Measurements from ENCODE around the gene HNRNPDL.
"Not testable (repeated sequence)": the region's sequence is repeated elsewhere in the genome, so short reads cannot be mapped to it uniquely, and the experiment has no call there.

The HNRNPDL gene

DNA sequence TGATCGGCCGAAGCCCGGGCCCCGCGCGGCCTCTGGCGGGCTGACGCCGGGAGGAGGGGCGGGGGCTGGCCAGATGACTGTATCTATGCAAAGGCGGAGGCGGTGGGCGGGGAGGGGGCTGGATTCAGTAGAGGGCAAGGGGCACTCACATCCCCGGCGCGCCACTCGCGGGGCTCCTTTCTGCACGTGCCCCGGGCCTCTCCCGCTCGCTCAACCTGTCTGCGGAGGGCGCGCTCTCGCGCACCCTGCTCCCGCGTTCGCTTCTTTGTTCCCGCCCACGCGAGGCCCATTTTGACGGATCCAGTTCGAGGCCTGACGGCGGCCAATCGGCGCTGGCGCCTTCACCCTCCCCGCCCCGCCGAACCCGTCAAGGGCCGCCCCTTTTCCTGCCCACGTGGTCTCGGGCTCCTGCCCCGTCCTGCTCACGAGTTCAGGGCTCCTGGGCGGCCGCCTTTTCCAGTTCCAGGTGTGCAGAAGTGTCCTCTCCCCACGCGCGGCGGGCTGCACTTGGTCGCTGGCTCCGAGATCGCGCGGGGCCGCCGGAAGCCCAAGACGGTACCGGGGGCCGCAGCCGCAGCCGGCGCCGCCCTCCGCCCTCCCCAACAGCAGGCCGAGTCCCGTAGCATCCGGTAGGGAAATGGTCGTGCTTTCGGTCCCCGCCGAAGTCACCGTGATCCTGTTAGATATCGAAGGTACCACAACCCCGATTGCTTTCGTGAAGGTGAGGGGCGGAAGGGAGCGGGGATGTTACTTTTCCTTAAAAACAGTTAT, at the start of gene HNRNPDL, which contains the start of gene ENOPH1:
Gene HNRNPDL, minus strand, starts transcription at position 270 of the 771 bp plus-strand sequence. CDS start 772 bp downstream, outside the sequence.
Gene ENOPH1, plus strand, starts transcription at position 398 of the 771 bp plus-strand sequence. Its CDS starts 240 bp downstream, at position 638.
- DNase-seq = peak; percentile 93

DNA sequence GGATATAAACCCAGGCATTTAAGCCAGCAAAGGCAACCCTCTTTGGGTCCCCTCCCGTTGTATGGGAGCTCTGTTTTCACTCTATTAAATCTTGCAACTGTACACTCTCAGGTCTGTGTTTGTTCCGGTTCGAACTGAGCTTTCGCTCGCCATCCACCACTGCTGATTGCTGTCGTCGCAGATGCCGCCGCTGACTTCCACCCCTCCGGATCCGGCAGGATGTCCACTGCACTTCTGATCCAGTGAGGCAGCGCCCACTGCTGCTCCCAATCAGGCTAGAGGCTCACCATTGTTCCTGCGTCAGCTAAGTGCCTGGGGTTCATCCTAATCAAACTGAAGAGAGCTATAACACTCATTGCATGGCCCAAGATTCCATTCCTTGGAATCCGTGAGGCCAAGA, 49.3 kb upstream of the HNRNPDL start:
- no peak for DNase-seq

DNA sequence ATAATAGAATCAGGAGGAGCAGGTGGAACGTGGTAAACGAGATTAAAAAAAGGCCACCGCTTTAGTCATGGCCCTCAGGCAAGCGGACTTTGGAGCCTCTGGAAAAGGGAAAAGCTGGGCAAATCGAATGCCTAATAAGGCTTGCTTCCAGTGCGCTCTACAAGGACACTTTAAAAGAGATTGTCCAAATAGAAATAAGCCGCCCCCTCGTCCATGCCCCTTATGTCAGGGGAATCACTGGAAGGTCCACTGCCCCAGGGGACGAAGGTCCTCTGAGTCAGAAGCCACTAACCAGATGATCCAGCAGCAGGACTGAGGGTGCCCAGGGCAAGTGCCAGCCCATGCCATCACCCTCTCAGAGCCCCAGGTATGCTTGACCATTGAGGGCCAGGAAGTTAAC, 47.2 kb upstream of the HNRNPDL start:
- not testable (repeated sequence) for DNase-seq

- not testable (repeated sequence) for DNase-seq
Measured at GRCh38 chr4:82475931-82476330, 45.7 kb upstream of the HNRNPDL start.

GRCh38 chr4:82473621-82474164, 43.4 kb upstream of the HNRNPDL start:
- DNase-seq = no peak

DNA sequence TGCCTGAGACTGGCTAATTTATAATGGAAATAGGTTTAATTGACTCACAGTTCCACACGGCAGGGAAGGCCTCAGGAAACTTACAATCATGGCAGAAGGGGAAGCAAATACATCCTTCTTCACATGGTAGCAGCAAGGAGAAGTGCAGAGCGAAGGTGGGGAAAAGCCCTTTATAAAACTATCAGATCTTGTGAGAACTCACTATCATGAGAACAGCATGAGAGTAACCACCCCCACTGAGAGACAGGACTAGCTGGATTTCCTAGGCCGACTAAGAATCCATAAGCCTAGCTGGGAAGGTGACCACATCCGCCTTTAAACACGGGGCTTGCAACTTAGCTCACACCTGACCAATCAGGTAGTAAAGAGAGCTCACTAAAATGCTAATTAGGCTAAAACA, 42.8 kb upstream of the HNRNPDL start:
- not testable (repeated sequence) for DNase-seq

GRCh38 chr4:82469791-82470345, 39.6 kb upstream of the HNRNPDL start:
- DNase-seq = no peak

DNA sequence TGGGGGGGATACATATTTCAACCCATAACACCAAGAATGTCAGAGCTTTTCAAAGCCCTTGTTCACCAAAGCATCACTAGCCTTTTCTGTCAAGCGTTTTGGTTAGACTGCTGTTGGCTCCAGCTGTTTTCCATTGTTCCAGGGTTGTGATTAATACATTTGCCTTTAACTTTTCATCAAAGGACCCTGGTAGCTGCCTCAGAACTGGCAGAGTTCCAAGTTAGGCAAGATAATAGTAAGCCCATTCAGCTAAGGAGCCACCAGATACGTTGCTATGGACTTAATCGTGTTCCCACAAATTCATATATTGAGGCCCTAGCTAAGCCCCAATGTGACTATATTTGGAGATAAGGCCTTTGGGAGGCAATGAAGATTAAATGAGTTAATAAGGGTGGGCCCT, 37.2 kb upstream of the HNRNPDL start:
- no peak for DNase-seq

GRCh38 chr4:82463221-82463620, 33.0 kb upstream of the HNRNPDL start:
- no peak for DNase-seq

DNA sequence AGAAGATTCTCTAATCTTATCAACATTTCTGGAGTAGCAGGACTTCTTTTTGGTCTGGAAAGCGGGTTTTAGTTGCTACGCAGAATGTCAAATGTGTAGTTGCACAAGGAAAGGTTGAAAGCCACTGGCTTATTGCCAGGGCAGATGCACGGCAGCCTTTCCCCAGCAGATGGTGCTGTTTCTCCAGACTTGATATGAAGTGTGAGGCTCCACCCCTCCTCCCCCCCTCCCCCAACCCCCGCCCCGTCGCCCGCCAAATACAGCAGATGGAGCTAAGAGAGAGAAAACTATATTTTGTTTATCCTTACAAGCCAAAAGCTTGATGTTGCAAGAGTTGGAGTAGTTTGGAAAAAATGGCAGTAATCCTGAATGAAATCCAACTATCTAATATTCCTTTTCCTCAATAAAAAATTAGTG, 32.2 kb upstream of the HNRNPDL start:
- peak; percentile 79 for DNase-seq

DNA sequence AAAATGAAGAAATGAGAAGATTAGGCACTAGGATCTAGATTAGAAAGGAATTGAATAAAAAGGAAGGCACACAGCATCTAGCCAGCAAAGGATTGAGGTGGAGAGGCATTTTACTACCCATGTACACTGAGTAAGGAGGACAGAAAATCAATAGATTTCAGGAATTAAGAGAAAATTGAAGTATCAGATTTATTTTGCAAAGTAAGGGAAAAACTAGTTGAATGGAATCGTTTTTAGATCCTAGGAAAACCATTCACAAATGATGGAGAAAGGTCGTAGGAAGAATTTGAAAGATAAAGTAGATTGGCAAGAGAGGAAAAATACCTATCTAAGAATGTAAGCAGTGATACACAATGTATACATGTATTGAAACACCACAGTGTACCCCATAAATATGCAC, 31.4 kb upstream of the HNRNPDL start:
- DNase-seq = no peak

- DNase-seq = no peak
Measured at GRCh38 chr4:82458729-82459128, 28.5 kb upstream of the HNRNPDL start.

- no peak for DNase-seq
Measured at GRCh38 chr4:82457266-82457665, 27.0 kb upstream of the HNRNPDL start.

DNA sequence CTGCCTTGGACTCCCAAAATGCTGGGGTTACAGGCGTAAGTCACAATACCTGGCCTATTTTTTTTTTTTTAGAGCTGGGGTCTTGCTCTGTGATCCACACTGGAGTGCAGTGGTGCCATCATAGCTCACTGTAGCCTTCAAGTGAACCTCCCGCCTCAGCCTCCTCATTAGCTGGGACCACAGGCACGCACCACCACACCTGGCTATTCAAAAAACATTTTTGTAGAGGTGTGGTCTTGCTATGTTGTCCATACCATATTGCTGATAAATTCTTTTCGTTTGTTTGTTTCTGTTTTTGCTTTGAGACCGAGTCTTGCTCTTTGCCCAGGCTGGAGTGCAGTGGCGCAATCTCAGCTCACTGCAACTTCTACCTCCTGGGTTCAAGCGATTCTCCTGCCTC, 21.8 kb upstream of the HNRNPDL start:
- DNase-seq = no peak

GRCh38 chr4:82450966-82451755, 20.9 kb upstream of the HNRNPDL start:
- DNase-seq = no peak

- no peak for DNase-seq
Measured at GRCh38 chr4:82447886-82448285, 17.6 kb upstream of the HNRNPDL start.

- DNase-seq = no peak
Measured at GRCh38 chr4:82439088-82439487, 8.8 kb upstream of the HNRNPDL start.

DNA sequence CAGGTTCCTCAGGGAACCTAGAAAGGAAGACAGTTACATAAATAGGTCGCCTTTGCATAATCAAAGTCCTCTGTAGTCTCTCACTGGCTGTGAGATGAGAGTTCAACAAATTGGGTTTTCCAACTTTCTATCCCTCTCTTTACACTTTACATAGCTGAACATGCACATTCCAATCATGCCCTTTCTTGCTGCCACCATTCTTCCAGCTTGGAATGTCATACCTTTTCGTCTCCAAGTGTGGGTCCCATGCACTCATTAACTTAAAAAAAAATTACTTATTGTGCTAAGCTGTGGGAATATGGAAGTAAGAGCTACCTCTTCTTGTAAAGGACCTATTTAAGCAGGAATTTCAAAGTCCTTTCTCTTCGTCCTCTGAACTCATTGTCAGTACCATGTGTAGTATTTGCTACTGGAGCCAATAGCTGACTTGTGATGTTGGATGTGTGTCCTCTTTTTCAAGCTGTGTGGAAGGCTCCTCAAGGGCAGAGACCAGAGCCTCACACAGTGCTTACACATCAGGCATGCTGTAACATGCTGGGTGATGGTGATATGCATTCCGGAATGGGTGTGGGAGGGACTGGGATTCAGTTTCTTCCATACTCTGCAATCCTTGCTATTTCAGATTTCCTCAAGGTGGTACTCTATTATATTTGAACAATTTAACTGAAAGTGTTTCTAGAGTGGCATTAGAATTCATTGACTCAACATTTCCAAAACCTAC, 7.2 kb upstream of the HNRNPDL start:
- DNase-seq = no peak

DNA sequence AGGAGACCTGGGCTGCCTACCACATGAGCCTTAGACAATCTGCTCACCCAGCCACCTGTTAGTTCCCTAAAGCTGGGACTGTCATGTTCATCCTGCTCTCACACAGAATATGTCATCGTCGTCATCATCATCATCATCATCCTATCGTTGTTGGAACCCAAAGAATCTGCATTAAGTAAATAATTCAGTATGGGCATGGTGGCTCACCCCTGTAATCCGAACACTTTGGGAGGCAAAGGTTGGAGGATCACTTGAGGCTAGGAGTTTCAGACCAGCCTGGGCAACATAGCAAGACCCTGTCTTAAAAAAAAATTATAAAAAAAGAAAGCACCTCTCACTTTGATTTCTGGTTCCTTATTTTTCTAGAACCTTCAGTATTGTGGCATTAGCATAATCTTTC, 6.5 kb upstream of the HNRNPDL start:
- no peak for DNase-seq

GRCh38 chr4:82436130-82436529, 5.9 kb upstream of the HNRNPDL start:
- DNase-seq = no peak

GRCh38 chr4:82434949-82435348, 4.7 kb upstream of the HNRNPDL start:
- no peak for DNase-seq

DNA sequence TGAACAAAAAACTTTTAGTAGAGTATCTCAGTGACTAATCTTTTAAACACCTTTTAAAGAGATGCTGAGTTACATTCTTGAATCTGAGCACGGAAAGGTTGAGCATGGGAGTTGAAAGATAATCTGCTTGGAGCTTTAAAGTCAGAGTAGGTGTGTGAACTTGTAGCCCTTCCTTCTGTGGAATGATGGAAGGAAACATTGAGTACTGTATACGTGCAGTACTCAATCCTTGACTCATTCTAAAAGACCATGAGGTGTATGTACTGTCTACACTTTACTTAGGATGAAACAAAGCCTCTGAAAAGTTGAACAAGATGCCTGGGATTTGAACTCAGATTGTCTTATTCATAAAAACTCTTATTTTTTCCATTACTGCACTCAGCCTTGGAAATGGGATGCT, 3.5 kb upstream of the HNRNPDL start:
- no peak for DNase-seq

- no peak for DNase-seq
Measured at GRCh38 chr4:82432596-82432995, 2.3 kb upstream of the HNRNPDL start.

Measured in CD4-positive, alpha-beta T cell treated with Interleukin-15 for 1 hour (primary cell).